GM06990 (cell line): ENCODE results near the gene TBX19.

Experiments used
- DNase-seq: peaks from one replicate; pipeline ENCODE4 v3.0.0-alpha.2; 2011; ENCODE audit not compliant: insufficient read length; ENCODE audit errors: extremely low read depth
- H3K27me3 ChIP-seq: replicated peaks from 2 replicates; pipeline ENCODE4 v1.6.0; 2011; ENCODE audit warnings: low read length; ENCODE audit not compliant: control insufficient read depth, insufficient read depth
- H3K36me3 ChIP-seq: 2 replicates; pipeline ENCODE4 v1.5.1; 2011; ENCODE audit warnings: low read length; ENCODE audit not compliant: control insufficient read depth, insufficient read depth
- H3K4me3 ChIP-seq: replicated peaks from 2 replicates; pipeline ENCODE4 v1.5.1; 2011; ENCODE audit warnings: low read depth, mild to moderate bottlenecking, control low read depth, low read length
- TF ChIP-seq, protein P1 (sequence below): IDR thresholded peaks from 2 replicates; pipeline ENCODE4 v1.5.1; 2011; ENCODE audit warnings: low read length, control low read depth, mild to moderate bottlenecking, inconsistent platforms; ENCODE audit not compliant: insufficient read depth, poor library complexity, severe bottlenecking

TBX19 gene

GRCh38 chr1:168324745-168325425 is 44.2 kb downstream of the TBX19 start:
- no peak overlapping the region for H3K4me3 ChIP-seq
- H3K27me3 ChIP-seq, result no peaks in the 10 kb centered on the region
- no peak for DNase-seq
- TF ChIP-seq, protein P1, sequence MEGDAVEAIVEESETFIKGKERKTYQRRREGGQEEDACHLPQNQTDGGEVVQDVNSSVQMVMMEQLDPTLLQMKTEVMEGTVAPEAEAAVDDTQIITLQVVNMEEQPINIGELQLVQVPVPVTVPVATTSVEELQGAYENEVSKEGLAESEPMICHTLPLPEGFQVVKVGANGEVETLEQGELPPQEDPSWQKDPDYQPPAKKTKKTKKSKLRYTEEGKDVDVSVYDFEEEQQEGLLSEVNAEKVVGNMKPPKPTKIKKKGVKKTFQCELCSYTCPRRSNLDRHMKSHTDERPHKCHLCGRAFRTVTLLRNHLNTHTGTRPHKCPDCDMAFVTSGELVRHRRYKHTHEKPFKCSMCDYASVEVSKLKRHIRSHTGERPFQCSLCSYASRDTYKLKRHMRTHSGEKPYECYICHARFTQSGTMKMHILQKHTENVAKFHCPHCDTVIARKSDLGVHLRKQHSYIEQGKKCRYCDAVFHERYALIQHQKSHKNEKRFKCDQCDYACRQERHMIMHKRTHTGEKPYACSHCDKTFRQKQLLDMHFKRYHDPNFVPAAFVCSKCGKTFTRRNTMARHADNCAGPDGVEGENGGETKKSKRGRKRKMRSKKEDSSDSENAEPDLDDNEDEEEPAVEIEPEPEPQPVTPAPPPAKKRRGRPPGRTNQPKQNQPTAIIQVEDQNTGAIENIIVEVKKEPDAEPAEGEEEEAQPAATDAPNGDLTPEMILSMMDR, result no peak
- no peaks in the 10 kb centered on the region for H3K36me3 ChIP-seq

GRCh38 chr1:168328731-168329364 is 48.2 kb downstream of the TBX19 start:
- no peak for DNase-seq

GRCh38 chr1:168330285-168330684 is 49.6 kb downstream of the TBX19 start:
- no peak for DNase-seq
- TF ChIP-seq, protein P1, result no peak
- Histone ChIP-seq H3K36me3 (no peaks in the 10 kb centered on the region), H3K27me3 (no peaks in the 10 kb centered on the region), H3K4me3 (no peak overlapping the region)

More at GRCh38 chr1:168328731-168329364, 48.2 kb downstream of the TBX19 start:
- Histone ChIP-seq H3K27me3 (no peaks in the 10 kb centered on the region), H3K4me3 (no peak overlapping the region), H3K36me3 (no peaks in the 10 kb centered on the region)
- TF ChIP-seq, protein P1, result no peak

DNA sequence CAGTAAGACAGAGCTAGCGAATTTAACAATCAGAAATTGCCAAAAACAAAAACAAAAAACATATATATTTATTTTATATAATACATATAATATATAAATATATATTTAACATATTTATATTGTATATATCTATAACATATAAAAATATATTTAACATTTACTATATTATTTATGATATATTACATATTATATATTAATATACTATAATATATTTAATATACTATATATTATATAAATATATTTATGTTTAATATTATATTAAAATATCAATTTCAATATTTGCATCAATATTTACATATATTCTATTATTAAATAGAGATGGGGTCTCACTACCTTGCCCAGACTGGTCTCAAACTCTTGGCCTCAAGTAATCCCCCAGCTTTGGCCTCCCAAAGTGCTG is 50.9 kb downstream of the TBX19 start:
- TF ChIP-seq, protein P1, result no peak
- no peaks in the 10 kb centered on the region for H3K27me3 ChIP-seq
- no peaks in the 10 kb centered on the region for H3K36me3 ChIP-seq
- no peak overlapping the region for H3K4me3 ChIP-seq
- DNase-seq, result no peak

DNA sequence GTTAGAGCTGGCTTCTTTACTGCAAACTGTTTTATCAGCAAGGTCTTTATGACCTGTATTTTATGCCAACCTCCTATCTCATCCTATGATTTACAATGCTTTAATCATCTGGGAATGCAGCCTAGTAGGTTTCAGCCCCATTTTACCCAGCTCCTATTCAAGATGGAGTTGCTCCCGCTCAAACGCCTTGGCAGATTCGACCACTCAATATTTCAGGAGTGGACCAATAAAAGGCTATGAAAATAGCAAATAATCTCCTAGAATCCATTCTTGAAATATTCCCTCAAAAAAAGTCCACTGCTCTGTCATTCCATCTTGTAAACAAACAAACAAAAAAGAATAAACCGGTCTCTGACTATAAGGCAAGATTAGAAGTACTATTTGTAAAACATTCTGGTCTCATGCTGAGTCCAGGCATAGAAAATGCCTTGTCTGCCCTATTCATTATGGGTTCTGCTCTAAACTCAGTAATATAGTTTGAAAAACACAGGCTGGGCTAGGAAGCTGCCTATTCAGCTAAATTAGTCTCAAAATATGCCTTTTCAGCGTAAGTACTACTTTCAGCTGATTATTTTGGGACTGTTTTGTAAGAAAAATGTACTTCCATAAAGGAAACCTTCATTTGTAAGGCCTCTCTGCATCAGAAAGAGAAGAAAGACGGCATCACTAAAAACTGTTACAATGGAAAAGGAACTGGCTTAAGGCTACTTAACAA is 53.0 kb downstream of the TBX19 start:
- no peak for DNase-seq
- H3K36me3 ChIP-seq, result no peaks in the 10 kb centered on the region
- no peak overlapping the region for H3K4me3 ChIP-seq
- no peaks in the 10 kb centered on the region for H3K27me3 ChIP-seq
- TF ChIP-seq, protein P1, result no peak
